Body of pancreas (tissue), 4 donors: Measurements from ENCODE around the gene FLYWCH2.

Experiments
- POLR2A ChIP-seq, 3 donors: fragments of 450-650 bp; IDR thresholded peaks; one replicate each; pipeline ENCODE4 v1.6.1; 2016; ENCODE audit warnings: antibody characterized with exemption in 3 of 3, mild to moderate bottlenecking in 2 of 3
- TF ChIP-seq, protein P1 (sequence below), 7 experiments: fragments of 450-650 bp in 4 of 7; fragments of 200-600 bp in 3 of 7; sonication (generic) in 3 of 7; IDR thresholded peaks; one replicate each; pipeline ENCODE4 v1.5.1; 2016 to 2019; ENCODE audit warnings: antibody characterized with exemption in 7 of 7

DNA sequence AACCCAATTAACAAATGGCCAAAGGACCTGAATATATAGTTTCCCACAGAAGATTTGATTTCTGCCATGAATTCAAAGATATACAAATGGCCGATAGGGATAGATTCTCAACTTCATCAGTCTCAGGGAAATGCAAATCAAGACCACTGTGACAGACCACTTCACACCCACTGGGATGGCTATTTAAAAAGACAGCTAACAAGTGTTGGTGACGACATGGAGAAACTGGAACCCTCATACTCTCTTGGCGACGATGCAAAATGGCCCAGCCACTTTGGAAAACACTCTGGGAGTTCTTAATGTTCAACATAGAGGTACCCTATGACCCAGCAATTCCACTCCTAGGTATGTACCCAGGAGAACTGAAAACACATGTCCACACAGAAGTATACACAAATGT lies 63.6 kb downstream of the FLYWCH2 start:
- TF ChIP-seq, protein P1, sequence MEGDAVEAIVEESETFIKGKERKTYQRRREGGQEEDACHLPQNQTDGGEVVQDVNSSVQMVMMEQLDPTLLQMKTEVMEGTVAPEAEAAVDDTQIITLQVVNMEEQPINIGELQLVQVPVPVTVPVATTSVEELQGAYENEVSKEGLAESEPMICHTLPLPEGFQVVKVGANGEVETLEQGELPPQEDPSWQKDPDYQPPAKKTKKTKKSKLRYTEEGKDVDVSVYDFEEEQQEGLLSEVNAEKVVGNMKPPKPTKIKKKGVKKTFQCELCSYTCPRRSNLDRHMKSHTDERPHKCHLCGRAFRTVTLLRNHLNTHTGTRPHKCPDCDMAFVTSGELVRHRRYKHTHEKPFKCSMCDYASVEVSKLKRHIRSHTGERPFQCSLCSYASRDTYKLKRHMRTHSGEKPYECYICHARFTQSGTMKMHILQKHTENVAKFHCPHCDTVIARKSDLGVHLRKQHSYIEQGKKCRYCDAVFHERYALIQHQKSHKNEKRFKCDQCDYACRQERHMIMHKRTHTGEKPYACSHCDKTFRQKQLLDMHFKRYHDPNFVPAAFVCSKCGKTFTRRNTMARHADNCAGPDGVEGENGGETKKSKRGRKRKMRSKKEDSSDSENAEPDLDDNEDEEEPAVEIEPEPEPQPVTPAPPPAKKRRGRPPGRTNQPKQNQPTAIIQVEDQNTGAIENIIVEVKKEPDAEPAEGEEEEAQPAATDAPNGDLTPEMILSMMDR (IDR thresholded peaks at IDR 0.05) = no peak
- no peak for TF ChIP-seq POLR2A (IDR thresholded peaks at IDR 0.05)
